ENCODE data around the gene LAMA5. TPM values are rescaled to one million over a fixed set of nuclear protein-coding genes. Genes with fewer than 3 reads are reported as not detected.

Gene LAMA5
- total RNA-seq, 2 experiments from 2014 or later = 0.33 to 0.63 TPM

DNA sequence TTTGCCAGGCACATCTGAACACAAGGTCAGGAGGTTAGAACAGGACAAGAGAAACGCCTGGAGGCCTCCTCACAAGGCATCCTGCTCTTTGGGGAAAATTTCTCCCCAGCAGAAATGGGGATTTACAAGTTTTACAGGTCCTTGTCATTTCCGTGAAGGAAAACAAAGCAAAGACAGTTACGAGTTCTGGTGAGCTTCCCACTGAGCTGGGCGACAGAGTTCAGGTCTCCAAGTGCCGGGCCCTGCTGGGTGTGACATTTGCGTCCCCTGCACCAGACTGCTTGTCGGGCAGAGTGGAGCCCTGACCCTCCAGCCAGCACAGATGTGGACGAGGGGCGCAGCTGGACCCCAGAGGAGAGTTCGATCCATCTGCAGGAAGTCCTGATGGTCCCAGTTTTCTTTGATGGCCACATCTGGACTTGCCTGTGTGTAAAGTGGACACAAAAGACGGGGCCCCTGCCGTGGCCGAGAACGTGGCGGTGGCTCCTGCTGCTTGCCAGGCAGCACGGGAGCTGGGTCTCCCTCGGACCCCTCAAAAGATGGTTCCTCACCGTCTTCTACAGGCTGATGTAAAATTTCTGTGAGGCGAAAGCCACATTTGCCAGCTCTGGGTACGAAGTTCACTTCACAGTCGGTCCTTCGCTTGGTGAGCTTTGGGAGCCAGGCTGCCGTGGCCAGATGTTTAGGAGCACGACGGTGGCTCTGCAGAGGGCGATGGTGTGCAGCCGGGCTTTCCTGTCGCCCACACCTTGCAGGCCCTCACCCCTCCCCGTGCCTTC is 69.5 kb downstream of the LAMA5 start:
- POLR2A ChIA-PET = no interaction called here
- Mint-ChIP-seq H3K36me3 (ENCODE audit: low read depth) (peaks cover 6% of the 10 kb centered on the region), H3K27me3 (no peaks in the 10 kb centered on the region), H3K9me3 (no peaks in the 10 kb centered on the region), H3K4me3 (no peak overlapping the region), H3K4me1 (peaks cover 16% of the 10 kb centered on the region), H3K27ac (no peak overlapping the region)
- DNase-seq = no peak
- CTCF ChIA-PET = no interaction called here

DNA sequence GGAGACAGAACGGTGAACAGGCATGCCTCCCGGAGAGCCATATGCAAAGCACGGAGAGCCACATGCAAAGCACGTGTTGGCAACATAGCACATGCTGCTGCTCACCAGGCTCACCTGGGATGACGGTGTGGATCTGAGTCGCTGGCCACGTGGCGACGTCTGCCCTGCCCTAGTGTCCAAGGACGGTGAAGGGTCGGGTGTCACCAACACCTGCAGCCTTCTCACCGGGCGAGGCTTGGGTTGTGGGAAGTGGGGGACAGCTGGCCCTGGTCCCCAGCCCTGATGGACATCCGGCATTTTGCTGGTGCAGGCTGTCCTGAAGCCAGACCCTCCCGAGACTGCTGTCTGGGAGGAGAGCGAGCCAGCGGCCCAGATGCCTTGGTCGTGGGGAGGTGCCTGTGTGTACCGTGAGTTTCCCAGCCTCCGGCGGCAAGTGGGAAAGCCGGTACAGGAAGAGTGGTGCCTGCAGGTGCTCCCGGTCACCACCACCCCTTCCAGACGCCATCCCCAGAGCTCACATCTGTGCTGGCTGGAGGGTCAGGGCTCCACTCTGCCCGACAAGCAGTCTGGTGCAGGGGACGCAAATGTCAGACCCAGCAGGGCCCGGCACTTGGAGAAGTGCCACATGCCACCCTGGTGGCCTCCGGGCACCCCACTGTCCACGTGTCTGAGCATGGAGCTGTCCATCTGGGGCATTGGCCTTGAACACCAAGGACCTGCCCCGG is 70.2 kb downstream of the LAMA5 start:
- no peak overlapping the region for H3K27ac Mint-ChIP-seq
- H3K4me3 Mint-ChIP-seq = no peak overlapping the region
- no peaks in the 10 kb centered on the region for H3K9me3 Mint-ChIP-seq
- DNase-seq = no peak
- POLR2A ChIA-PET = no interaction called here
- no peaks in the 10 kb centered on the region for H3K27me3 Mint-ChIP-seq
- CTCF ChIA-PET = no interaction called here
- H3K36me3 Mint-ChIP-seq (ENCODE audit: low read depth) = peaks cover 9% of the 10 kb centered on the region
- H3K4me1 Mint-ChIP-seq = peaks cover 21% of the 10 kb centered on the region

DNA sequence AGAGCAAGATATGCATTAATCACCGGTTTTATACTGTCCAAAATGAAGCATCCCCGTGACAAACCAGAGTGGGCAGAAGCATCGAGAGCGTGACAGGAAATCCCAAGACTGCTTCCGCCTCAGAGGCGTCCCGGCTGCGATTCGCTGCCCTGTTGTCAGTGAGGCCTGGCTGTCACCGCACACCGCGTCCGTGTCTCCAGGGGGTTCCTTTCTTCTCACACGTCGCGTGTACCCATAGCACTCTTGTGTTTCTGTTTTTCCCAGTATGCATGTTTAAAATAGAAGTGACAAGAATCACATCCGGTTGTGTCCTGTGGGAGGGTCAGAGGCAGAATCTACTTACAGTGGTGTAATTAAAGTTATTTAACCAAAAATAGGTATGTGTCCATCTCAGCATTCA is 72.6 kb downstream of the LAMA5 start:
- no peaks in the 10 kb centered on the region for H3K27me3 Mint-ChIP-seq
- no peak overlapping the region for H3K27ac Mint-ChIP-seq
- peaks cover 21% of the 10 kb centered on the region for H3K4me1 Mint-ChIP-seq
- ChIA-PET POLR2A (no interaction called here), CTCF (no interaction called here)
- DNase-seq = no peak
- H3K9me3 Mint-ChIP-seq = no peaks in the 10 kb centered on the region
- no peak overlapping the region for H3K4me3 Mint-ChIP-seq
- peaks cover 12% of the 10 kb centered on the region for H3K36me3 Mint-ChIP-seq (ENCODE audit: low read depth)

DNA sequence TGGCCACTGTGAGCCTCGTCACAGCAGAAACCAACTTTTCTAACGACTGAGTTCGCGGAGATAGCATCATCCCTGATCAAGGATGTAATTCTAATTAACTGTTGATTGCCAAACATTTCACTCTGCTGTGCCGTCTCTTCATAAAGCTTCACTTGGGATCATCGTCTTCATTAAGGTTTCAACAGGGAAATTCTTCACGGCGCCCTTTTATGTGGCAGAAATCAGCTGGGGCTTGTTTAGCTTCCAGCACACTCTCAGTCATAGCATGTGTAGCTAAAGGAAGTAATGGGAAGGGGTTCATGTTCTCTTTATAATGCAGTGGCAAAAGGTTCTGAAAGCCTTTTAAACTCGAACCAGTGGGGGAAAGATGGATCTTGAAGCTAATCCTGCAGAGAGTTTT is 73.2 kb downstream of the LAMA5 start:
- H3K27ac Mint-ChIP-seq = no peak overlapping the region
- DNase-seq = no peak
- peaks cover 21% of the 10 kb centered on the region for H3K4me1 Mint-ChIP-seq
- CTCF ChIA-PET = no interaction called here
- H3K27me3 Mint-ChIP-seq = no peaks in the 10 kb centered on the region
- no peaks in the 10 kb centered on the region for H3K9me3 Mint-ChIP-seq
- POLR2A ChIA-PET = no interaction called here
- H3K4me3 Mint-ChIP-seq = no peak overlapping the region
- peaks cover 12% of the 10 kb centered on the region for H3K36me3 Mint-ChIP-seq (ENCODE audit: low read depth)

DNA sequence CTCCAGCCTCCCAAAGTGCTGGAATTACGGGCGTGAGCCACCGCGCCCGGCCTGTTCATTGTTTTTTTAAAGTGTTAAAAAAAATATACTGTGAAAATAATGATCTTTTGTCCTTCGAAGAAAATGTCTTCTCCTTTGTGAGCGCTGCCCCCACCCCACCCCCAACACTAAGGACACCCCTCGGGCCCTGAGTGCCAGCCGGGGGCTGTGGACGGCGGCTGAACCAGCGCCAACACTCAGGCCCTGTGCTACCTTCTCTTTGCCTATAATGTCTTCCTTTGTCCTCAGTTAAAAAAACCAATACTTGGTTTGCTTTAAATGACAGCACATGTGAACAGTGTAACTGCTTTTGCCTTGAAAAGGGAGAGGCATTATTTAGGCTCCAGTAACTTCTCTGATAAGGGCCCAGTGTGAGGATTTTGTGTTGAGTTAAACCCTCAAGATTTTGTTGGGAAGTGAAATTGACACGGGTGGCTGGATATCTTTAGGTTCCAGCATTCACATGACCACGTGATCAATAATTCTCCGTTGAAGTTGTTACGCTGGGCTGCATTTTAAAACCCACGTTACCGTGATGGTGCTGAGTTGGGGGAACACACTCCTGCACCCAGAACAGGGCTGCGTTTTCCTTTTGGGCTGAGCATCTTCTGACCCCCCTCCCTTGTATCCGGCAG is 73.9 kb downstream of the LAMA5 start:
- Mint-ChIP-seq H3K4me1 (peaks cover 21% of the 10 kb centered on the region), H3K27me3 (no peaks in the 10 kb centered on the region), H3K4me3 (no peak overlapping the region), H3K9me3 (no peaks in the 10 kb centered on the region), H3K27ac (no peak overlapping the region), H3K36me3 (ENCODE audit: low read depth) (peaks cover 12% of the 10 kb centered on the region)
- DNase-seq = no peak
- ChIA-PET CTCF (no interaction called here), POLR2A (interaction anchor here (1.3 kb wide), 1 partner anchor 9 kb away, joined by 4 read pairs; no protein-coding TSS in a partner anchor)

DNA sequence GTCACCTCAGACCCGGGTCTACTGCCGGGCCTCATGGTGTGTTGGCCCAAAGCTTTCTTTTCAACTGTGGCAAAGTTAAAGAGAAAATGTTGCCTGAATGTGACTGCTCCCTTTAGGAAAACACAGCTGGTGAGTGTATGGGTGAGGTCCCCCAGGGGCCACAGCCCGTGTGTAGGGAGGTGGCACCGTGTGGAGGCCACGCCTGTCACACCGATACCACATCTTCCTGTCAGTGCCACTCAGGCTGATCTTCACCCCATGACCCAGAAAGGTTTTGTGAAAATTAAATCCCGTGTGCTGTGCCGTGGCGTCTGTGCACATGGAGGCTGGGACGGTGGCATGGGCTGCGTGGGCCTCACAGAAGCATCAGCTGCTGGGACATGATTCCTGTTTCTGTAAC is 75.0 kb downstream of the LAMA5 start:
- Mint-ChIP-seq H3K27ac (peak overlapping the region; percentile 75), H3K9me3 (no peaks in the 10 kb centered on the region), H3K4me3 (no peak overlapping the region), H3K4me1 (peaks cover 21% of the 10 kb centered on the region), H3K36me3 (ENCODE audit: low read depth) (peaks cover 12% of the 10 kb centered on the region), H3K27me3 (no peaks in the 10 kb centered on the region)
- peak; percentile 41 for DNase-seq
- CTCF ChIA-PET = interaction anchor here (1.0 kb wide), 1 partner anchor 9 kb away, joined by 5 read pairs; no protein-coding TSS in a partner anchor
- POLR2A ChIA-PET = interaction anchor here (1.3 kb wide), 1 partner anchor 10 kb away, joined by 4 read pairs; no protein-coding TSS in a partner anchor

DNA sequence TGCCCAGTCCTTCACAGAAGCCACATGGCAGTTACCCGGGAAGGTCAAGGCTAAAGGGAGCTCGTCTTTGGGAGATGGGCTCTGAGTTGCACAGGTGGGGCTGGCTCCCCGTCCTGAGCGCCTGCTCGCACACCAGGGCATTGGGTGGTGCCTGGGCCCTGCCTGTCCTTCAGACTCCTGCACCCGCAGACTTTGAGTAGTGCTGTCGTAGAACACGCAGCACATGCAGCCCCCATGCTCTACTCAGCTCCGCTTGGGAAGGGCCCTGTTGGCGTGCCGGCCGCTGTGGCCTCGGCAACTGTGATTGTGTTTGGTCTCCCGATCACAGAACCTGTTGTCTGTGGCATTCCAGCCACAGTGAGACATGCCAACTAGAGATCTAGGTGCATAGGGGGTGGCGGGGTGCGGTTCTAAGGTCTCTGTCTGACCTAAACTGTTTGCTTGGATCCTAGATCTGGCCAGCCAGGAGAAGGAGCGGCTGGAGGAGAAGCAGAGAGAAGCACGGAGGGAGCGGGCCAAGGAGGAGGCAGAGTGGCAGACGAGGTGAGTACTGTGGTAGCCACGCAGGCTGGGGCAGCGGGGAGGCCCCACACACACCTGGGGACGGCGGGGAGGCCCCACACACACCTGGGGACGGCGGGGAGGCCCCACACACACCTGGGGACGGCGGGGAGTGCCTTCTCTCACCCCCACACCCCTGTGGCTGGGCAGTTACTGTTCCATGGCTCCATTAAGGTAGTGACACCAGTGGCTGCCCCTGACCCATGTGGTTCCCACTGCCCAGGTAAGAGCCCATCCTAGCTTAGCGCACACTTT is 75.7 kb downstream of the LAMA5 start:
- no peak for DNase-seq
- Mint-ChIP-seq H3K4me1 (peaks cover 21% of the 10 kb centered on the region), H3K36me3 (ENCODE audit: low read depth) (peaks cover 16% of the 10 kb centered on the region), H3K4me3 (no peak overlapping the region), H3K27ac (peak overlapping the region; percentile 75), H3K9me3 (no peaks in the 10 kb centered on the region), H3K27me3 (no peaks in the 10 kb centered on the region)
- POLR2A ChIA-PET = no interaction called here
- CTCF ChIA-PET = interaction anchor here (1.0 kb wide), 1 partner anchor 9 kb away, joined by 5 read pairs; no protein-coding TSS in a partner anchor

DNA sequence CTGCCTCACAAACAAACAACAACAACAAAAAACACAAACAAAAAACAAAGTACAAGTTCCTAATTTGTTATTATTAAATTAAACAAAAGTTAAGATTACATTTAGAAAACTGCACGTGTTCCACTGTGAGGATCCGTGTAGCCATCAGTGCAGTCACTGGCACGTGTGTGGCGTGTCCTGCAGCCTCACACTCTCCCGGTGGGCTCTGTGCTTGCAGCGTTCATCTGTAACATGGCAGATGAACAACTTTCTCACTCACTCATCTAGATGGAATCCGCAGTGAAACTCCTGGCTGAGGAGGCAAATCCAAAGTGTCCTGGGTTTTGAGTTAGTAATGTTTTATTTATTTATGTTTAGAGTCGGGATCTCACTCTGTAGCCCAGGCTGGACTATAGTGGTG is 77.2 kb downstream of the LAMA5 start:
- H3K36me3 Mint-ChIP-seq (ENCODE audit: low read depth) = peaks cover 14% of the 10 kb centered on the region
- ChIA-PET POLR2A (no interaction called here), CTCF (no interaction called here)
- H3K27ac Mint-ChIP-seq = no peak overlapping the region
- H3K27me3 Mint-ChIP-seq = no peaks in the 10 kb centered on the region
- H3K9me3 Mint-ChIP-seq = no peaks in the 10 kb centered on the region
- DNase-seq = no peak
- H3K4me1 Mint-ChIP-seq = peaks cover 21% of the 10 kb centered on the region
- no peak overlapping the region for H3K4me3 Mint-ChIP-seq

DNA sequence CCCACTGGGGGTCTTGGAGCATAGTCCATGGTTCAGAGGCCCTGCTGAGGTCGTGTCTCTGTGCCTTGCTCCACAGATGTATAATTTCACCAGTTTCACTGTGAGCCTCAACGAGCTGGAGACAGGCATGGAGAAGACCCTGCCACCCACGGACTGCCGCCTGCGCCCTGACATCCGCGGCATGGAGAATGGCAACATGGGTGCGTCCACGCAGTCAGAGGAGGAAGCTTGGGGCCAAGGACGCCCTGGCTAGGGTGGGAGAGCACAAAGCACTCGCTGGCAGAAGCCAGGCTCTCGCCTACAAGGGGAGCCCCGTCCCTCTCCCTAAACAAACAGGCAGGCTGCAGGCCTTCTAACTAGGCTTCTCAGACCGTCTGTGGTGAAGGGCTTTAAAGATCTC is 78.0 kb downstream of the LAMA5 start:
- ChIA-PET POLR2A (no interaction called here), CTCF (no interaction called here)
- Mint-ChIP-seq H3K27ac (no peak overlapping the region), H3K27me3 (no peaks in the 10 kb centered on the region), H3K36me3 (ENCODE audit: low read depth) (peaks cover 14% of the 10 kb centered on the region), H3K9me3 (no peaks in the 10 kb centered on the region), H3K4me1 (peaks cover 21% of the 10 kb centered on the region), H3K4me3 (no peak overlapping the region)
- DNase-seq = no peak

DNA sequence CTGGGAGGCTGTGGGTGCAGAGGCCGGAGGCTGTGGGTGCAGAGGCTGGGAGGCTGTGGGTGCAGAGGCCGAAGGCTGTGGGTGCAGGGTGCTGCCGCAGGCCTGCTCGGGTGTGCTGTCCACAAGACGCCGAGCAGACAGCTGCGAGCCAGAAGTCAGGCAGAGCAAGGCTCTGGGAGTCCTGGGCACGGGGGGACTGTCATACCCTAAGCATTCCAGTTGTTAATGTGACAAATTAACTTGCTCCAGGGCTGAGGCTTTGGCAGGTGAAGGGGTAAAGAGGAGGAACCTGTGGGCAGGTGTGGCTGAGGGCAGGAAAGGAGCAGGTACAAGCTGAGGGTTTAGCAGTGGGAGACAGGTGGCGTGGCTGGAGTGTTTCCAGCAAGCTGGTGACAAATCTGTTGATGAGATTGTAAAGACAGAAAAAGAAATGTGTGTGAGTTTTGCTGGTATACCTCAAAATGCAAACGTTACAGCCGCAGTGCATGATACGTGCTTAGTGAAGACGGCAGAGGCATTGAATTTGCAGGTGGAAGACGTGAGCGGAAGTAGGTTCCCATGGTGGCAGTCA is 78.5 kb downstream of the LAMA5 start:
- DNase-seq = no peak
- peaks cover 14% of the 10 kb centered on the region for H3K36me3 Mint-ChIP-seq (ENCODE audit: low read depth)
- CTCF ChIA-PET = no interaction called here
- H3K9me3 Mint-ChIP-seq = no peaks in the 10 kb centered on the region
- POLR2A ChIA-PET = no interaction called here
- H3K27ac Mint-ChIP-seq = no peak overlapping the region
- peaks cover 17% of the 10 kb centered on the region for H3K4me1 Mint-ChIP-seq
- no peak overlapping the region for H3K4me3 Mint-ChIP-seq
- no peaks in the 10 kb centered on the region for H3K27me3 Mint-ChIP-seq

DNA sequence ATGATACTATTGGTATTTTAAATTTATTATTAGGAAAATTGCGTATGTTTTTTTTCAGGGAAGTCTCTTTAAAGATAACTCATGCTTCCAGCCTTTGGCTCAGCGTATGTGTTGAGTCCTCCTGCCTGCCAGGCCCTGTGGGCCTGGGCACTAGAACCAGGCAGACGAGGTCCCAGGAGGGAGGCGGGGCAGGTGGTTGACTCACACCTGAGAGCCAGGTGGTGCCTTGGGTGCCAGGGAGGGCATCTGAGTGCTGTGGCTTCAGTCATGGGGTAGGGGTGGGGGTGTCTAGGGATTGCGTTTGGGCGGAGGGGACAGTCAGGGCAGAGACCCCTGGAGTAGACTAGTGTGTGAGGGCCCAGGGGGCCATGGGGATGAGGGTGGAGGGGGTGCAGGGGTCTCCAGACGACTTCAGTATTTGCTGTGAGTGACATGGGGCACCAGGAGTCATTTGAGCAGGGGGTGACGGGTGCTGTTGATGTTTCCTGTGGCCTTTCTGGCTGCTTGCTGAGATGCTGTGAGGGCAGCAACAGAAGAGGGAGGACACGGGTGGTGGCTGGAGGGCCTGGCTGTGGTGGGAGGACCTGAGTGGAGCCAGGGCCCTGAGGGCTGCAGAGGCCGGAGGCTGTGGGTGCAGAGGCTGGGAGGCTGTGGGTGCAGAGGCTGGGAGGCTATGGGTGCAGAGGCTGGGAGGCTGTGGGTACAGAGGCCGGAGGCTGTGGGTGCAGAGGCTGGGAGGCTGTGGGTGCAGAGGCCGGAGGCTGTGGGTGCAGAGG is 79.2 kb downstream of the LAMA5 start:
- H3K4me1 Mint-ChIP-seq = peaks cover 14% of the 10 kb centered on the region
- CTCF ChIA-PET = no interaction called here
- no peaks in the 10 kb centered on the region for H3K9me3 Mint-ChIP-seq
- H3K27me3 Mint-ChIP-seq = no peaks in the 10 kb centered on the region
- no peak overlapping the region for H3K4me3 Mint-ChIP-seq
- DNase-seq = no peak
- H3K27ac Mint-ChIP-seq = no peak overlapping the region
- POLR2A ChIA-PET = no interaction called here
- peaks cover 14% of the 10 kb centered on the region for H3K36me3 Mint-ChIP-seq (ENCODE audit: low read depth)

DNA sequence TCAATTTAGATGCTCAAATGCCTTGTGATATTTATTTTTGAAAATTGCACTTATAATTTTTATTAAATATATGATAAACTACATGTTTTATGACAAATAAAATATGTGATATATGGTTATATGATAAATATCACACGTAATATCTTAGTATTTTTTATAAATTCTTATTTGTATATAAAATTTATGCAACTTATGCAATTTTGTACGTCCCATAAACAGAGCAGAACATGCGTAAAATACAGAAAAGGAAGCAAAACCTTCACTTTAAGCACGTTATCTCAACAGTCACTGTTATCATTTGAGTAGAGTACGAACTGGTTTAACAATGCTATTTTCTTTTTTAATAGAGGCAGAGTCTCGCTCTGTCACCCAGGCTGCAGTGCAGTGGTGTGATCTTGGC is 80.0 kb downstream of the LAMA5 start:
- H3K36me3 Mint-ChIP-seq (ENCODE audit: low read depth) = peaks cover 12% of the 10 kb centered on the region
- H3K4me1 Mint-ChIP-seq = peaks cover 9% of the 10 kb centered on the region
- ChIA-PET POLR2A (no interaction called here), CTCF (no interaction called here)
- DNase-seq = no peak
- H3K9me3 Mint-ChIP-seq = no peaks in the 10 kb centered on the region
- no peak overlapping the region for H3K27ac Mint-ChIP-seq
- no peaks in the 10 kb centered on the region for H3K27me3 Mint-ChIP-seq
- H3K4me3 Mint-ChIP-seq = no peak overlapping the region
